GM11168 (cell line): ENCODE results near the gene SHPK.

Experiments
- in situ Hi-C: fragments of 300-500 bp; cut with MboI; formaldehyde crosslinking; loops from one replicate; pipeline ENCODE4 v1.12.0; 2022; ENCODE audit warnings: low sequenced_read_pairs; ENCODE audit not compliant: unreplicated experiment

Gene SHPK

DNA sequence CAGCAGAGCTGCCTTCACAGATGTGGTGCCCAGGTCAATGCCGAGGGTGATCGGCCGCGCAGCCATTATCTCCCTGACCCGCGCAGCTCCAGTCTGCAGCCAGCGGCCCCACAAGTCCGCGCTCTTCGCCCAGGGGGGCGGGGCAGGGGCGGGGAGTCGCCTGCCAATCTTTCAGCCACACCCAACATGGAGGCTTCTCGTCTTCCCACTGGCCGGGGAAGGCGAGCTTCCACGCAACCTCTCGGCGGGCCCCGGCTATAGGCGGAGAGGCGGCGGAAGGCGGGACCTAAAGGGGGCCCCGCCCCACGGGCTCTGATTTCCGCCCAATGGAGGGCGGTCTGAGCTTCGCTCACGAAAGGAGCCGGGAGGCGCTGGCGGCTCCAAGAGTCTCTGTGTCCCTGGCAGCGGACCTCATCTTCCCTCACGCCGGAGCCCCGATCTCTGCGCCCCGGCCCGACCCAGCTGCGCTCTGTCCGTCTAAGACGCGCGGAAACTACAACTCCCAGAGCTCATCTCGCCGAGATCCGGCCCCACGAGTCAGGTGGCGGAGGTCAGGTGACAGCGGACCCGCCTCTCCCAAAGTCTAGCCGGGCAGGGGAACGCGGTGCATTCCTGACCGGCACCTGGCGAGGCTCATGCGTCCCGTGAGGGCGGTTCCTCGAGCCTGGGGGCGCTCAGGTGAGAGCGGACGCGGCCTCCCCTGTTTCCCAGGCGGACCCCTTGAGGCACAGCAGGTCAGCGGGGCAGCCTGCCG, at the start of gene SHPK, which contains the start of gene CTNS:
TSS of gene SHPK (minus strand) at position 97 of the 754 bp plus-strand sequence. CDS start at position 66, 31 bp downstream.
TSS of gene CTNS (plus strand) at position 607 of the 754 bp plus-strand sequence. CDS start 3,447 bp downstream, outside the sequence.
- in situ Hi-C loops: no loop called here

DNA sequence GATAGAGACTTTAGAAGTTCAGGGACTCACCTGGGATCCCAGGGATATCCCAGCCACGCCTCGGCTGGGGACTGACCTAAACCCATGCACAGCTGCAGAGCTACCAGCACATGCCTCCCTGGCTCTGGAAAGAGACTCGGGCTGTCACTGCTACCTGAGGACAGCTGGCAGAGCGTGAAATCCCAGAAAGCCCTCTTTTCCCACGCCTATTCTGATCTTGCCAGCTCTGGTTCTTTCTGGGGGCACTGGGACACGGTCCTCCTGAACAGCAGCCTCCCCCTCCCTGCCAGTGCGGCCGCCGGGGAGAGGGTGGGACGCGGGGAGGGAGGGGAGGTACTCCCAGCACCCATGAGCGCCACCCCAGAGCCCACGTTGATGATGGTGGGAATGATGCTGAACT, 49.1 kb upstream of the SHPK start:
- in situ Hi-C loops: loop anchor here (10.0 kb wide), 1 partner anchor 50 kb away; no protein-coding TSS in a partner anchor

DNA sequence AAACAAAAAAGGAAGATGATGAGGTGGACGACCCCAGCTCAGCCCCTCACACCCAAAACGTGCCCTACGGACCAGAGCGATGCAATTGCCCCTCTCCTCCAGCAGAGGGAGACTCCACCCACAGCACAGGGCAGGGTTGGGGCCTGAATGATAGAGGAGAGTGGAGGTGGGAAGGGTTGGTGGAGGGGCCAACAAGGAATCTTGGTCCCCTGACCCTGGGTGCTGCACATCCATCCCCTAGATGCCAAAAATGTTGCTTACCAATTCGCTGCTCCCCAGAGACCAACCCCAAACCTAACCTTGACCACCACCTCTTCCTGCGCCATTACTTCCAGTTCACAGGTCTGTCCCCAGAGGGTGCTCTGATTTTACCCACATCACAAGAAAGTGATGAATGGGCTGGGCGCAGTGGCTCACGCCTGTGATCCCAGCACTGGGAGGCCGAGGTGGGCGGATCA, 47.0 kb upstream of the SHPK start:
- in situ Hi-C loops: loop anchor here (10.0 kb wide), 1 partner anchor 52 kb away; no protein-coding TSS in a partner anchor

- in situ Hi-C loops: loop anchor here (10.0 kb wide), 1 partner anchor 53 kb away; no protein-coding TSS in a partner anchor
Observed at GRCh38 chr17:3682033-3682432, 46.0 kb upstream of the SHPK start.

GRCh38 chr17:3681565-3681964, 45.5 kb upstream of the SHPK start:
- in situ Hi-C loops: loop anchor here (10.0 kb wide), 1 partner anchor 53 kb away; no protein-coding TSS in a partner anchor

- in situ Hi-C loops: loop anchor here (10.0 kb wide), 1 partner anchor 54 kb away; no protein-coding TSS in a partner anchor
Observed at GRCh38 chr17:3681057-3681456, 45.0 kb upstream of the SHPK start.

DNA sequence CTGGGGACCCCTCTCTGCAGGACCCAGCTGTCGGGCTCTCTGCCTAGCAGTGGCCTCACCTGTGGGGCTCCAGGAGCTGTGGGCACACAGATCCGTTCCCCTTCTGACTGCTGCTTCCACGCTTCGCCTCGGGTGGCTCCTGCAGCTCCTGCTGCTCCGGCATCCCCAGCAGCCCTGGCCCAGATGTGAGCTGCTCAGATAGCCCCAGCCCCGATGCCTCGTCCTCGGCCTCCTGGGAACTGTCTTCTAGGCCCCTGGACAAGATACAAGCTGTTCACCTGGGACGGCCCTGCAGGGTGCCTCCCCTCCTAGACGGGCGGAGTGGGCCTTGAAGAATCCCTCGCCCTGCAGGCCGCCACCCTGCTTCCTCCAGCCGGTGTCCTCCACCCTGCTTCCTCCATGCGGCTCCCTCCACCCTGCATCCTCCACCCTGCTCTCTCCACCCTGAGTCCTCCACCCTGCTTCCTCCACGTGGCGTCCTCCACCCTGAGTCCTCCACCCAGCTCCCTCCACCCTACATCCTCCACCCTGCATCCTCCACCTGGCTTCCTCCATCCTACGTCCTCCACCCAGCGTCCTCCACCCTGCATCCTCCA, 43.6 kb upstream of the SHPK start:
- in situ Hi-C loops: loop anchor here (10.0 kb wide), 1 partner anchor 55 kb away; no protein-coding TSS in a partner anchor

DNA sequence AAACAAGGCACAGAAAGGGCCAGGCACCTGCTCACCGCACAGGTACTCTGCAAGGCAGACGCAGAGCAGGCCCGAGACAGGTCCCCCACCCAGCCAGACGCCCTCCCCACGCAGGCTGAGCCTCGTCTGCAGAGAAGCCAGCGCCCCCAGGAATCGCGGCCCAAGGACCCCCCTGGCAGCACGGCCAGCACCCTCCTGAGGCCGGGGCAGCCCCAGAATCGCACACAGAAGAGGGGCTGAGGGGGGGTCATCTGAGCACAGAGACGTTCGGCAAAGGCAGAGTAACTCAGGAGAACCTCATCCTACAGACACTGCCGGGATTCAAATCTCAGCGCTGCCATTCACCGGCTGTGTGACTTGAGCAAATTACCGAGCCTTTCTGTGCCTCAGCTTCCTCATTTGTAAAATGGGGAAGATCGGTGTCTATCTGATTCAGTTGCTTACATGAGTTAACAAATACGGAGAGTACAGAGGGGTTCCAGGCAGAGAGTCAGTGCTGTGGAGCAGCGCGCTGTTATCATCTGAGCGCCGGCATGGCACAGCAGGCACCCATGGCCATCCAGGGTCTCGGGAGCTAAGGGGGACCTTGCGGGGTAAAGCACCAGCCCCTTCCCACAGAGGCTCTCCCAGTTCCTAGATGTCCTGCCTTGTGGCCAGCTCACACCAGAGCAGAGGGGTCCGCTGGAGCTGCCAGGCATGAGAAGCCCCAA, 42.9 kb upstream of the SHPK start:
- in situ Hi-C loops: no loop called here

- in situ Hi-C loops: no loop called here
Observed at GRCh38 chr17:3678095-3678820, 42.2 kb upstream of the SHPK start.

DNA sequence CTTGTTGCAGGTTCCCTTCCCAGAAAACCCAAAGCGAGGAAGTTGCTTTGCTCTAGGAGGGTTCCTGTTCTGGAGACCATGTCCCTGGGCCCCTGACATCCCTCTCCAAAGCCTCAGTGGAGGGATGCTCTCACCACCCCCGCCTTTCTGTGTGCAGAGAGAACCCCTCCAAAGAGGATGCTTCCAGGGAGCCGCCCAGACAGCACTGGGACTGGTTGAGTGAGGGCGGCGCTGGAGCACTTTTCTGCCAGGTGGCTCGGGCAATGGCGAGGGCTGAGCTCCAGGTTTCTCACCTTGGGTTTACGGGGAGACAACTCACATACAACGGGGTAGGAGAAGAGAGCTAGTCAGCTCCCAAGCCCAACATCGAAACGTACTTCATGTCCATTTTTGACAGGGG, 39.8 kb upstream of the SHPK start:
- in situ Hi-C loops: no loop called here

DNA sequence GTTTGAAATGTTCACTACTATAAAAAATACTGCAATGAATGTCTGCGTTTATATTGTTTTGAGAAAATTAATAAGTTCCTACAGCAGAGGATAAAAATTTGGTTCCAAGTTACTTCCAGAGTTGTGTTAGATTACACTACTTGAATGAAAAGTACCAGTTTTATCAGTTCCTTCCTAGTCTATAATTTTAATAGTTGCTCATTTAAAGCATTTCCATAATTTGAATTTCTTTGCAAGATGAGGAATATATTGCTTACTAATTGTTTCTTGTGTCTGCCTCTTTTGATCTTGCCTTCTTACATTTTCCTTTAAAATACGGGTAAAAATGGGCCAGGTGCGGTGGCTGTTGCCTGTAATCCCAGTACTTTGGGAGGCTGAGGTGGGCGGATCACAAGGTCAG, 36.5 kb upstream of the SHPK start:
- in situ Hi-C loops: loop anchor here (25.0 kb wide), 1 partner anchor 635 kb away; no protein-coding TSS in a partner anchor

DNA sequence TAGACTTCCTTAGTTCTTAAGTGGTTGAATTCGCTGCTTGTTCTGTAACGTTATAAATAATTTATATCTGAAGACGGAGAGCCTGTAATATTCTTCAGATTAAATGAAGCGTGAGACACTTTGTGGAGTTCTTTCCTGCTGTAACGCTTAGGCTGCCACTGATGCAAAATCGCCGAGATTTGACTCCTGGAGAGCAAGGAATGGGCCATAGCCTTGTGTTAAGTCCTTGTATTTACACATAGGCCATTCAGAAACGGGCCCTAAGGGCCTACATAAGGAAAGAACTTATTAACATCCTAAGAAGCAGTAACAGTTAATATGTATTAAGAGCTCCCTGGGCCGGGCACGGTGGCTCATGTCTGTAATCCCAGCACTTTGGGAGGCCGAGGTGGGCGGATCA, 33.5 kb upstream of the SHPK start:
- in situ Hi-C loops: loop anchor here (10.0 to 25.0 kb wide), 2 partner anchors 155 to 632 kb away; no protein-coding TSS in a partner anchor

DNA sequence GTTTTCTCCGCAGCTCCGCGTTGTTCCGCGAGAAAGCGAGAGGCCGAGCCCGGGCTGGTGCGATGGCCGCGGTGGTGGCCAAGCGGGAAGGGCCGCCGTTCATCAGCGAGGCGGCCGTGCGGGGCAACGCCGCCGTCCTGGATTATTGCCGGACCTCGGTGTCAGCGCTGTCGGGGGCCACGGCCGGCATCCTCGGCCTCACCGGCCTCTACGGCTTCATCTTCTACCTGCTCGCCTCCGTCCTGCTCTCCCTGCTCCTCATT, 33.0 kb upstream of the SHPK start:
- in situ Hi-C loops: loop anchor here (10.0 to 25.0 kb wide), 2 partner anchors 156 to 632 kb away; no protein-coding TSS in a partner anchor

DNA sequence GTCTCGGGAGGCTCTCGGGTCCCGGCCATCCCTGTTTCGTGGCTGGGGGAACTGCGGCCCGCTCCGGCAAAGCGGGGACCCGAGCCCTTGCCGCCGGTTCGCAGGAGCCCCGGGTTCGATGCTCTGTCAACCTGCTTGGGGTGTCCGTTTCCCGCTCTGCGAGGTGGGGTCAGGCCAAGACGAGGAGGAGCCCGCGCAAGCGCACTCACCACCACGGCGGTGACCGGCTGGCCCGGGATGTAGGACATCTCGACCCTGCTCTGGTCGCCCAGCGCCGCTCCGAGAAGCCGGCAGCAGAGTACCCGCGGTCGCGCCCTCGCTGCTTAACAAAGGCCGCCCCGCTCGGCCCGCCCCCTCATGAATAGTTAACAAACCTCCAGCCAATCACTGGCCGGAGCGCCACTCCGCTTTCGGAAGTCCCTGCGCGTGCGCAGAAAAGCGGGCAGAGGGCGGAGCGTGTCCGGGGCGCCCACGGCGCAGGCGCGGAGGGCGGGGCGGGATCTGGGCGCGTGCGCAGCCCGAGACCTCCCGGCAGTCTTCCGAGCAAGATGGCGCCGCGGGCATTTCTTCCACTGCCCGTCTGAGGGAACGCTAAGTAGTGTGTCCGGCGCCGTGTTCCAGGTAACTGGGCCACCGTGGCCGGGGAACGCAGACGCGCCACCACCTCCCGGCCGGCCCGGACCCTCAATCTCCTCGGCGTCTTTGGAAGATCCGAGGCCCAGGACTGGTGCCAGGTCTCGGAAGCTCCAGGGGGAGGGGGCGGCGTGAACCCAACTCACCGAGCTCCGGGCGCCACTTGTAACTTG, 32.4 kb upstream of the SHPK start, which contains the start of the genes EMC6 and TAX1BP3:
TSS of gene EMC6 (plus strand) at position 534 of the 806 bp plus-strand sequence. CDS start 335 bp downstream, outside the sequence.
TSS of gene TAX1BP3 (minus strand) at position 300 of the 806 bp plus-strand sequence. CDS start at position 248, 52 bp downstream.
- in situ Hi-C loops: loop anchor here (10.0 to 25.0 kb wide), 2 partner anchors 156 to 631 kb away; no protein-coding TSS in a partner anchor

DNA sequence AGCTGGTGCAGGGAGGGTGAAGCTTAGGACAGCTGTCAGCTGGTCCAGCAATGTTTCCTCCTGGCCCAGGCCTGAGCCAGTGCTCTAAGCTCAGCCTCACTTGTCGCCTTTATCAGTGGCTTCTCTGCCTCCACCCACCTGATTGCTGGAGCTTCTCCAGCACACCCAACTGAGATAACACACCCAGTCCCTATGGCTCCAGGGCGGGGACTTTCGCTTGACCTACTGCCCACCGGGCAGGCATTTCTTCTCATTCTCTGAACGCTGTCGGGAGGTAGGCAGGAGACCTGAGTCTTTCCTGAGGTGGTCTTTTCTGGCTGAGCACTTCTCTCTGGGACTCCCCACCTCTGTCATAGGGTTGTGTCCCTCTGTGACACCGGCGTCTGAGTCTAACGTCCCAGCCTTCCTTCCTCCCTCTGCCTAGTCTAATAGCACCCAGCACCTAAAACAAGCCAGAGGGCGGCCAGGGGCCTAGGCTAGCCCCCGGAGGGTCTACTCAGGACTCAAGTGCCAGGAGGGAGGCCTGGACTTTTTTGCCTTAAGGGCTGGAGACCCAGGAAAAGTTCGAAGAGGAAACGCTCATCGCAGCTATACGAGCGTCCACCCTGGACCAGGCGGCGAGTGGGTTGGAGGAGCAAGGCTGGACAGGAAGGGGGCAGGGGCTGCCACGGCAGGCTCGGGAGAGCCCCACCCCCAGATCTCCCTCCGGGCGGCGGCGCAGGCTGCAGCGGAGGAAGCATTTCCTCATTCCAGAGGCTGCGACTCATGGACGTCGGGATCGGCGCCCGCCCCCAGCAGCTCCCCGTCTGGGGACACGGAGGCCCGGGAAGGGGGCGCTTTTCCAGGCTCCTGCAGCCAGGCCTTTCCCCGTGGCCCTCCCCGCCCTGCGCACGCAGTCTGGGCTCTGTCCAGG, 31.6 kb upstream of the SHPK start:
- in situ Hi-C loops: loop anchor here (10.0 to 25.0 kb wide), 2 partner anchors 157 to 630 kb away; no protein-coding TSS in a partner anchor

DNA sequence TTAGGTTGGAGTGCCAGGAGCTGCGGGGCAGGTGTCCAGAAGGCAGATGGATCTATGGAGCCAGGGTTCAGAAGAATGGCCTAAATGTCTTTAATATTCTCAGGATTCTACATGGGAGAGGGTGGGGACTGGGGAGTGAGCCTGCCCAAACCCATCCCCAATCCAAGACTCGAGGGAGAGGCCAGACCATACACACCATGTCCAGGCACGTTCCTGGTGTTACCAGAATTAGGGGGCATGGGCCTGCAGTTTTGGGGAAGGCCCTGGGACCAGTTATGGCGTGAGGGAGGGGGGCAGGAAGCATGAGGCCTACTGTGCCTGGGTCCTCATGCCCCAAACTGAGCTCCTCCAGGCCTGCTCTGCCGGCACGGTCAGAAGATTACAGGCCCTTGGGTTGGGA, 30.5 kb upstream of the SHPK start:
- in situ Hi-C loops: loop anchor here (10.0 to 25.0 kb wide), 2 partner anchors 158 to 629 kb away; no protein-coding TSS in a partner anchor

DNA sequence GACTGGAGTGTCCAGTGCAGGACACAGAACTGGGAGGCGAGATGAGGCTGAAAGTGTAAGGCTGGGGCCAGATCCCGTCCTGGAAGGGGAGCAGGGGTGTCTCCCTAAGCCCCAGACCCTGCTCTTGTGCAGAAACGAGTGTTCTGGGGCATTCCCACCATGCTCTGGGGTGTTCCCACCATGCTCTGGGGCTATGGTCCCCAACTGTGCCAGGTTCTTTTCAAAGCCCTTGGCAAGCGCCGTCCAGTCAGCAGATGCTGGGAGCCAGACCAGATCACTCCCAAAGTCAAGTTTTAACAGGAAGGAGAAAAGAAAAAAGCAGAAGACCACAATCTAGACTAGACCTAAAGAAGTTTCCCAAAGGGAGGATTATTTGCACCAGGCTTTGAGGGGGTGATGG, 29.8 kb upstream of the SHPK start:
- in situ Hi-C loops: loop anchor here (10.0 to 25.0 kb wide), 2 partner anchors 159 to 629 kb away; no protein-coding TSS in a partner anchor
